ENCODE data around the gene COL4A1.

DNA sequence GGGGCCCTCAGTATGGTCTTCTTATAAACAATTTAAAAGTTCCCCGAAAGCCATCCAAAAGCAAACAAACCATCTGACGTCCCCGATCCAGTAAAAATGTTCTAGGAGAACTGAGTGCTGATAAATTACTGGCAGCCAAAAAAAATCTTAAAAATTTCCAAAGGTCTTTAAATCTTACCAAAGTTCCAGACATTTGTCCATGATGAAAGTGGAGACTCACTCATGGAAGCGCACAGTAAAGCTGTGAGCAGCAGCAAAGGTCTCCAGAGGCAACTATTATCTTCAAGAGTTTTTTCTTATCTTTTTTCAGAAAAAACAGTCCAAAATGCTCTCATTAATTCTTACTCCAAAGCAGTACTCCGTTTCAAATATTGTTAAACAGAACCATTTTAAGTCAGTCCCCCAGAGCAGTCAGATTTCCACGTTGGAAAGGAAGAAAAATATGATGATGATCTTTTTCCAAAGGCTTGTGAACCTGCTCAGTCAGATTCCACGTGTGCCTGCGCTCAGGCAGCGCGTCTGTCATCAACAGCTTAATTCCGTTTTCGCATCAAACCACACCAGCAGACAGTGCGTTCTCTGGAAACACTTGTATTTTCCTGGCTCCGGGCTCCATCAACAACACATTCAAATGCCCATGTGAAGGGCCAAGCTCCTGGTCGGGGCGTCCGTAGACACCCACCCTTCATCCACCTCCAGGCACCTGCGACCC lies 85.4 kb downstream of the COL4A1 start:
- TF ChIP-seq, protein P1, sequence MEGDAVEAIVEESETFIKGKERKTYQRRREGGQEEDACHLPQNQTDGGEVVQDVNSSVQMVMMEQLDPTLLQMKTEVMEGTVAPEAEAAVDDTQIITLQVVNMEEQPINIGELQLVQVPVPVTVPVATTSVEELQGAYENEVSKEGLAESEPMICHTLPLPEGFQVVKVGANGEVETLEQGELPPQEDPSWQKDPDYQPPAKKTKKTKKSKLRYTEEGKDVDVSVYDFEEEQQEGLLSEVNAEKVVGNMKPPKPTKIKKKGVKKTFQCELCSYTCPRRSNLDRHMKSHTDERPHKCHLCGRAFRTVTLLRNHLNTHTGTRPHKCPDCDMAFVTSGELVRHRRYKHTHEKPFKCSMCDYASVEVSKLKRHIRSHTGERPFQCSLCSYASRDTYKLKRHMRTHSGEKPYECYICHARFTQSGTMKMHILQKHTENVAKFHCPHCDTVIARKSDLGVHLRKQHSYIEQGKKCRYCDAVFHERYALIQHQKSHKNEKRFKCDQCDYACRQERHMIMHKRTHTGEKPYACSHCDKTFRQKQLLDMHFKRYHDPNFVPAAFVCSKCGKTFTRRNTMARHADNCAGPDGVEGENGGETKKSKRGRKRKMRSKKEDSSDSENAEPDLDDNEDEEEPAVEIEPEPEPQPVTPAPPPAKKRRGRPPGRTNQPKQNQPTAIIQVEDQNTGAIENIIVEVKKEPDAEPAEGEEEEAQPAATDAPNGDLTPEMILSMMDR (IDR thresholded peaks at IDR 0.05) = no peak
- TF ChIP-seq POLR2A (IDR thresholded peaks at IDR 0.05) = no peak
